Measurements from ENCODE around the gene IL1RL2.
A peak's percentile ranks its signal among the peaks of the same experiment; 100 is the strongest.

The IL1RL2 gene

DNA sequence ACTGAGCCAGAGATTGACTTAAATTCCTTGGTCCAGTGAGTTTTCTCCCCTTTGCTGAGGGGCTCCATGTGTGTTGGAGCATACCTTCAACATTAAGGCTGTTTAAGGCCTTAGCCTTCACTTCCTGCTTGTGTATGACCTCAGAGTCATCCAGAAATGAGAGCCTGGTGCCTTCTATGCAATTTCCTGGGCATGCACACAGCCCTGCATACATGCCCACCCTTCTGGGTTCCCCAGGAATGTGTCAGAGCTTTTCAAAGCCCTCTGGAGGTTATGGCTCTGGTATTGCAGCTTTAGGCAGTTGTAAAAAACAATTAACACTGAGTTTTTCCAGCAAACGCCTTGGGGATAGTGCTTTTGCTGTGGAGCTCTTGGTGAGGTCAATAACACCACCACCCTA, 27.5 kb upstream of the IL1RL2 start:
- DNase-seq: no peak

DNA sequence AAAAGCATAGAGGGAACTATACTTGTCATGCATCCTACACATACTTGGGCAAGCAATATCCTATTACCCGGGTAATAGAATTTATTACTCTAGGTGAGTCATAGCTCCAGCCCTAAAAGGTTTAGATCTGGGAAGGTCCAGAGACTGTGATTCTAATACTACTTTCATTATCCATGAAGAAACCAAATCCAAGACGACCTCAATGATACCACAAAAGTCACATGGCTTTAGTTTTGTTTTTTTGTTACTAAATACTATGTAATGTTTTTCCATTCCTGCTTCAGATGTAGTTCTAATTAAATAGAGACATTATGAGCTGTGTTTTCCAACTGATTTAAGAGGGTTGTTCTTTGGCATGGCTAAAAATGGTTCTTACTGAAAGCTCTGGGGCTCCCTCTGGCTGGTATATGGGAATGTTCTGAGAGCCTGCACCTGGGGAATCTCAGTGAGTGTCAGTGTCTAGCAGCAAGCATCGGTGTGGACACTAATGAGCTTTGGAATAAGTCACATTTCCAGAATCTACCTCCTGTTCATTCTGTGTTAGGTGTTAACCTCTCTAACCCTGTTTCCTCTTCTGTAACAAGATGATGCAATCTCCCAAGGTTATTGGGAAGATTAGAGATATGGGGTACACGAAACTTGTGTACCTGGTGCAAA, 20.5 kb upstream of the IL1RL2 start:
- peak in 1 of 2 experiments; percentile 12 for DNase-seq

DNA sequence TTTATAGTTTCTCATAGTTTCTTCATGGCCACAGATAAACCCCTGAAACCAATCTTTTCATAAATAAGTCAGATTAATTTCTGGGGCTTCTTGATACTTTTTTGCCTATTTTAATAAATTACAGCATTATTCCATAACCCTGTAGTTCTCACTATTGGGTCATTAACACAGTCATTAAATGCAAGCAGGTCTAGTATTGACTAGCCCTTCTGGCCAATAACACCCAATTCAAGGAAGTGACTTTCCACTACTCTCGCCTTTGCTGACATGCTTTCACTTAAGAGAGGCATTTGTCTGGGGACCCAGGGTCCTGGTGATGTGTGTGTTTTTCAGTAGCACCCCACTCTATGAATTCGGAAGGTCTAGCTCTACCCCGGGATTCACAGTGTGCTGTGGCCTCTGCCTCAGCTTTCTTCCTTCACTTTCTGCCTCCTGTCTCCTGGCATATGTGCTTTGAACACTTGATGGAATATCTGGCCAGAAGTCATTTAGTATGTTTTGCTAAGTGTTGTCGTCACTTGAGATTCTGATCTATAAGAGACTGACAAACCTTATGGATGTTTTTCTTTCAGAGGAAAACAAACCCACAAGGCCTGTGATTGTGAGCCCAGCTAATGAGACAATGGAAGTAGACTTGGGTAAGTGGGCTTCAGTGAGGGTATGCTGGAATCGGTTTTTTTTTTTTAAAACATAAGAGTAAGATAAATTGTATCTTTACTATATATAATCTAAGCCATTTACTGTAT, 18.6 kb upstream of the IL1RL2 start:
- no peak for DNase-seq

GRCh38 chr2:102171946-102172345, 14.9 kb upstream of the IL1RL2 start:
- DNase-seq: no peak

GRCh38 chr2:102172745-102173144, 14.1 kb upstream of the IL1RL2 start:
- no peak for DNase-seq

DNA sequence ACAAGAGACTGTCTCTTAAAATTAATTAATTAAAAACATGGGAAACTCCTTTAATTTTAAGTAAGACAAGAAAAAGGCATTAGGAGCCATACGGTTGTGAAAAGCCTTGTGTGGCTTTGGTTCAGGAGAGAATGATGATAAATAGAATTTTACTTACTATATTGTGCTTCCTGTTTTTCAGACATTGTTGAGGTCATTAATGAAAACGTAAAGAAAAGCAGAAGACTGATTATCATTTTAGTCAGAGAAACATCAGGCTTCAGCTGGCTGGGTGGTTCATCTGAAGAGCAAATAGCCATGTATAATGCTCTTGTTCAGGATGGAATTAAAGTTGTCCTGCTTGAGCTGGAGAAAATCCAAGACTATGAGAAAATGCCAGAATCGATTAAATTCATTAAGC, 10.7 kb upstream of the IL1RL2 start:
- no peak for DNase-seq

GRCh38 chr2:102177814-102178478, 8.9 kb upstream of the IL1RL2 start:
- DNase-seq: no peak

- no peak for DNase-seq
Observed at GRCh38 chr2:102179061-102179460, 7.8 kb upstream of the IL1RL2 start.

- DNase-seq: no peak
Observed at GRCh38 chr2:102179788-102180686, 6.8 kb upstream of the IL1RL2 start.

GRCh38 chr2:102180687-102180999, 6.2 kb upstream of the IL1RL2 start:
- DNase-seq: no peak

DNA sequence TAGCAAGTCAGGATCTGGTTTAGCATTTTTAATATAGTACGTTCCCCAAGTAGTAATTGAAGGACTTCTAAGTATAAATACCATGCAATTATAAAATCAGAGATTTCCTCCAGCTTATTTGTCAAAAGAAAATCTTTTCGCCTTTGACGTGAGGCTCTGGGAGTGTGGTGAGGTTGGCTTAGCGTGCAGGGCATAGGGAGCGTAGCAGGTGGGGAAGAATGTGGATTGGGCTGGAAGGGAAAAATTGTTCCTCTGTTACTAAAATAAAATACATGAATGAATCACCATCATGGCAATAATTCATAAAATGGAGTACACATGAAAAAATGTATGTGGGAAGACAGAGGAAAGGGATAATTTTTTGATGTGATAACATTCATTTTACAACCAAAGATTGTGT, 5.4 kb upstream of the IL1RL2 start:
- DNase-seq: no peak

DNA sequence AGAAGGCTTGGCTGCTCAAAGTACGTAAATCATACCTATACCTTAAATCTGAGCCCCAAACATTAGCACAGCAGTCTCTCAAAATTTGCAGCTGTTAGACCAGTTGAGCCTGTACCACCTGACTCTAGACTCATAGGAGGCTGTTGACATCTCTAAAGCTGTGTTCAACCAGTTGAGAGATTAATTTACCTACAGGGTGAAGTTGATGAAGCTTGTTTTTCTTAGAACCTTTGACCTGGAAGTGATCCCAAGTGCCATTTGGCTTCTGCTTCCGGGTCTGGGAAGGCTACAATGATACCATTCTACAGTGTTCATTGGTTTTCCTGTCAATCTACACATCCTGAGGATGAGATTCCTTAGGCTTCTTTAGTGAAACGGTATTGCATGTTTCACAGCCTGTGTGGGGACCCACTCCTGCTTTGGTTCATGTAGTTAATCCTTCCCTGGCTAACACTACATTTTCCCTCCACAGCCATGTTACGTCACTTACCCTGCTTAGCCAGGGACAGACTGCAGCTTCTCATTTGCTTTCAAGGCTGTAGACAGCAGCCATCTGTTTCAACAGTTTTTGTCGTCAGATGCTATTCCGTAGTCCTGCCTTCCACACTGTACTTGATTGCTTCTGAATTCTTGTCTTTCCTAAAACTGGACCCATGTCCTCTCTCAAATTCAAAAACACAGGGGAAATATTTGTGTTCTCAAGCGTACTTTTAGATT, 4.7 kb upstream of the IL1RL2 start:
- DNase-seq: peak; percentile 0 to 27

GRCh38 chr2:102184018-102184417, 2.8 kb upstream of the IL1RL2 start:
- DNase-seq: no peak

GRCh38 chr2:102184568-102184967, 2.3 kb upstream of the IL1RL2 start:
- DNase-seq: no peak

DNA sequence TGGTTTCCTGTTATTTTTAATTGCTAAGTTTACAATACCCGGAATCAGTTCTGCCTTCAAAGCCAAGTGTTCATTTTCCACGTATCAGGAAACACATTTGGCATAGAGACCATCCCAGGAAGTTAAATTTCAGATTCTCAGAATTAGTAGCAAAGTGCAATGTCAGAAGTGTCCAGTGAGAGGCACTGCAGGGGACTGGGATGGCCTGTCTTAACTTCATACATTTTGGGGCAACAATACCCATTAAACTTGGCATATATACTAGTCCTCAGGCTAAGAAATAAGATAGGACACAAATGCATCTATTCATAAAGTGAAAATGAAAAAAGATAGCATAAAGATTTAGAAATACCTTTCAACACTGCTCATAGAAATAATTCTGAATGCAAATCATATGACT, 1.5 kb upstream of the IL1RL2 start:
- DNase-seq: no peak

GRCh38 chr2:102187496-102188150, 800 bp downstream of the IL1RL2 start:
- peak; percentile 18 to 25 for DNase-seq

- no peak for DNase-seq
Observed at GRCh38 chr2:102190430-102191107, 3.7 kb downstream of the IL1RL2 start.

GRCh38 chr2:102191501-102191900, 4.7 kb downstream of the IL1RL2 start:
- no peak for DNase-seq

DNA sequence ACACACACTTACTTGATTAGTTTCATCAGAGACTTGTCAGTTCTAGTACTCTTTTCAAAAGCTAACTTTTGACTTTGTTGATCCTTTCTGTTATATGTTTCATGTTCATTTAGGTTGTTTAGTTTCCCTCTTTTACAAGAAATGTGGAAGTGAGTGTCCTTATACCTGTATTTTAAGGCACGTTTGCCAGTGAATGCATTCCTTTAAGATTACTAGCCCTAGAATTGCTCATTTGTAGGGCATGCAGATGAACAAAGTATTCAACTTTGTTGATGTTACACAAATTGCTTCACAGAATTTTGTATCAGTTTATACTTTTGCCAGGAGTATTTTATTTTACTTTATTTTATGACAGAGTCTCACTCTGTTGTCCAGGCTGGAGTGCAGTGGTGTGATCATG, 6.3 kb downstream of the IL1RL2 start:
- DNase-seq: no peak

DNA sequence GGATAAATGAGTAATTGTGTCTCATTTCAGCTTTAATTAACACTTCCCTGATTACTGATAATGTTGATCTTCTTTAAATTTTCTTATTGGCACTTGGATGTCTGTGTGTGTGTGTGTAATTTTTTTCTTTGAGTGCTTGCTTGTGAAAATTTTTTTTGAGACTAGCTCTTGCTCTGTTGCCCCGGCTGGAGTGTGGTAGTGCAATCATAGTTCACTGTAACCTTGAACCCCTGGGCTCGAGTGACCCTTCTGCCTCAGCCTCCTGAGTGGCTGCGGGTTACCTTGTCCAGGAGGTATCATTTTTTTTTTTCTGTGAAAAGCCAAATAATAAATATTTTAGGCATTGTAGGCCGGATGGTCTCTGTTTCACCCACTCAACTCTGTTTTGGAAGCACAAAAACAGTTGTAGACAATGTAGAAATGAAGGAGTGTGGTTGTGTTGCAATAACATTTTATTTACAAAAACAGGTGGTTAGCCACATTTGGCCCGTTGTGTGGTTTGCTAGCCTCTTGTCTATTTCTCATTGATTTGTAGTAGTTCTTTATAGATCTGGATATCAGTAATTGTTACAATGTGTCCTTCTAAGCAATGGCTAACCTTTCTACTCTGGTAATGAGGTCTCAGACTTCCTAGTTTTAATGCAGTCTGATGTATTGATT, 7.9 kb downstream of the IL1RL2 start:
- DNase-seq: no peak

All from NCI-H524 (cell line).